Endothelial cell of umbilical vein (primary cell): ENCODE data around the gene INPP5A. TPM values are rescaled to one million over a fixed set of nuclear protein-coding genes. Genes with fewer than 3 reads are reported as not detected.

Experiments
- BruUV-seq: library from RNA; stranded (reverse); fragments of 400-500 nt; replicated peaks from 2 replicates; lab custom pipeline; 2021; lab: Mats Ljungman, UMichigan
- CTCF ChIA-PET: fragments of 300-600, 350-600 bp; sonication (Branson Sonifier 250); formaldehyde crosslinking; loops from one replicate; lab custom pipeline; 2021; ENCODE audit warnings: antibody characterized with exemption, inconsistent platforms; lab: Charles Lee
- POLR2A ChIA-PET: fragments of 300-600, 350-600 bp; sonication (Branson Sonifier 250); formaldehyde crosslinking; loops from one replicate; lab custom pipeline; 2021; ENCODE audit warnings: antibody characterized with exemption, inconsistent platforms; lab: Charles Lee
- DNase-seq: peaks from one replicate; pipeline ENCODE4 v3.0.0-alpha.2; 2011; ENCODE audit warnings: low read depth, low spot score
- FAIRE-seq: peaks from 2 replicates; lab custom pipeline; 2011; peaks lifted over from hg19 to GRCh38; lab: Jason Lieb, UNC
- H2AFZ ChIP-seq: 2 replicates; pipeline ENCODE4 v1.6.0; 2012; ENCODE audit warnings: low read depth, low read length, control low read depth, inconsistent platforms
- H3K27ac ChIP-seq: 2 replicates; pipeline ENCODE4 v1.5.1; 2011; ENCODE audit warnings: low read depth, mild to moderate bottlenecking, control low read depth, low read length, moderate library complexity; ENCODE audit not compliant: insufficient read depth
- H3K27me3 ChIP-seq, 2 experiments: 2 replicates each; pipeline versions ENCODE4 v1.6.0 to v1.6.1; 2011; ENCODE audit warnings: low read length in 2 of 2, mixed read lengths in 1 of 2; ENCODE audit not compliant: control insufficient read depth in 2 of 2, insufficient read depth in 2 of 2
- H3K36me3 ChIP-seq, 2 experiments: 2 replicates in 1 of 2; 3 replicates in 1 of 2; pipeline ENCODE4 v1.5.1; 2011; ENCODE audit warnings: low read length in 2 of 2, mild to moderate bottlenecking in 1 of 2, moderate library complexity in 1 of 2; ENCODE audit not compliant: control insufficient read depth in 2 of 2, insufficient read depth in 2 of 2; ENCODE audit errors: extremely low read depth in 1 of 2
- H3K4me1 ChIP-seq: 3 replicates; pipeline ENCODE4 v1.5.1; 2011; ENCODE audit warnings: mild to moderate bottlenecking, low read length; ENCODE audit not compliant: control insufficient read depth, insufficient read depth; ENCODE audit errors: extremely low read depth
- H3K4me2 ChIP-seq: 2 replicates; pipeline ENCODE4 v1.6.1; 2011; ENCODE audit warnings: low read length, control low read depth, mixed read lengths; ENCODE audit not compliant: insufficient read depth
- H3K4me3 ChIP-seq, 3 experiments: fragments of 200-600 bp in 1 of 3; sonication (generic), shearing (Covaris generic) in 1 of 3; replicated peaks in 1 of 3; 2 replicates each; pipeline ENCODE4 v1.5.1; 2011 to 2016; ENCODE audit warnings: control low read depth in 3 of 3, low read length in 3 of 3, mild to moderate bottlenecking in 2 of 3, inconsistent platforms in 1 of 3, low read depth in 1 of 3, moderate library complexity in 1 of 3; ENCODE audit not compliant: insufficient read depth in 1 of 3
- H3K79me2 ChIP-seq: 2 replicates; pipeline ENCODE4 v1.6.0; 2012; ENCODE audit warnings: low read length, inconsistent platforms; ENCODE audit not compliant: control insufficient read depth, insufficient read depth
- H3K9ac ChIP-seq: replicated peaks from 2 replicates; pipeline ENCODE3; 2011; ENCODE audit warnings: low read length, control low read depth; ENCODE audit not compliant: insufficient read depth; ENCODE audit errors: extremely low read depth
- H3K9me1 ChIP-seq: replicated peaks from 3 replicates; pipeline ENCODE4 v1.6.0; 2011; ENCODE audit warnings: mild to moderate bottlenecking, low read length; ENCODE audit not compliant: control insufficient read depth, insufficient read depth; ENCODE audit errors: extremely low read depth
- H3K9me3 ChIP-seq: replicated peaks from 2 replicates; pipeline ENCODE4 v1.5.1; 2012; ENCODE audit warnings: low read length, inconsistent platforms; ENCODE audit not compliant: control insufficient read depth, insufficient read depth
- H4K20me1 ChIP-seq: replicated peaks from 2 replicates; pipeline ENCODE3; 2011; ENCODE audit warnings: mild to moderate bottlenecking, low read length; ENCODE audit not compliant: control insufficient read depth, insufficient read depth; ENCODE audit errors: extremely low read depth
- CTCF ChIP-seq, 2 donors: IDR thresholded peaks; 1 replicate in 1 of 2; 2 replicates in 1 of 2; pipeline ENCODE4 v1.5.1; 2011; ENCODE audit warnings: low read length in 2 of 2, mild to moderate bottlenecking in 2 of 2, moderate library complexity in 2 of 2, control low read depth in 1 of 2, inconsistent platforms in 1 of 2, low read depth in 1 of 2; ENCODE audit not compliant: insufficient read depth in 1 of 2; ENCODE audit errors: extremely low read depth in 1 of 2
- EZH2 ChIP-seq: IDR thresholded peaks from 2 replicates; pipeline ENCODE4 v1.6.1; 2012; ENCODE audit warnings: borderline replicate concordance, low read depth, mild to moderate bottlenecking, moderate library complexity, low read length, inconsistent platforms; ENCODE audit not compliant: severe bottlenecking
- FOS ChIP-seq: IDR thresholded peaks from 2 replicates; pipeline ENCODE4 v1.6.1; 2011; ENCODE audit warnings: mild to moderate bottlenecking, low read length, moderate library complexity, borderline replicate concordance; ENCODE audit not compliant: insufficient read depth
- GATA2 ChIP-seq: IDR thresholded peaks from 2 replicates; pipeline ENCODE4 v1.7.0; 2011; ENCODE audit warnings: low read depth, mild to moderate bottlenecking, moderate library complexity, mixed read lengths, low read length; ENCODE audit not compliant: insufficient read length, insufficient read depth
- JUN ChIP-seq: IDR thresholded peaks from 2 replicates; pipeline ENCODE4 v1.6.1; 2011; ENCODE audit warnings: borderline replicate concordance, low read depth; ENCODE audit not compliant: insufficient read length, insufficient read depth
- MAX ChIP-seq: IDR thresholded peaks from 2 replicates; pipeline ENCODE4 v1.6.1; 2011; ENCODE audit not compliant: insufficient read depth, insufficient read length
- MYC ChIP-seq: IDR thresholded peaks from one replicate; pipeline ENCODE4 v1.6.1; 2011; ENCODE audit warnings: mild to moderate bottlenecking, low read depth, low read length
- POLR2A ChIP-seq: IDR thresholded peaks from 2 replicates; pipeline ENCODE4 v1.6.1; 2012; ENCODE audit warnings: low read depth, mild to moderate bottlenecking, control low read depth, low read length
- POLR2AphosphoS5 ChIP-seq: IDR thresholded peaks from 2 replicates; pipeline ENCODE4 v1.6.1; 2012; ENCODE audit warnings: low read depth, mild to moderate bottlenecking, control low read depth, low read length, moderate library complexity; ENCODE audit not compliant: insufficient read depth
- dilution Hi-C: fragments of 300-500 bp; cut with MboI; formaldehyde crosslinking; loops from one replicate; pipeline ENCODE4 v1.15.0; 2019; ENCODE audit warnings: low sequenced_read_pairs; ENCODE audit not compliant: extremely low pct_ligation_motif_present
- intact Hi-C: fragments of 100-400 bp; cut with micrococcal nuclease; formaldehyde crosslinking; loops from one replicate; pipeline ENCODE4 v1.10.0; 2022
- polyA plus RNA-seq, 4 experiments: library from polyadenylated mRNA; depleted of rRNA in 3 of 4; stranded (reverse) in 3 of 4; unstranded in 1 of 4; fragments of >200 nt; gene quantifications; 2 replicates each; pipeline versions ENCODE4 v1.2.1 to v1.2.3, GENCODE V29; 2011 to 2012; ENCODE audit warnings: missing spikeins in 1 of 4
- total RNA-seq: library from RNA; stranded (reverse); gene quantifications from 2 replicates; pipeline ENCODE4 v1.2.3, GENCODE V29; 2021

Gene INPP5A
- total and polyA plus RNA-seq, 2 donors (not counting 3 experiments of a cell fraction or from before 2014, with no cell fraction given), result 22.9 to 33.2 TPM

- no peak overlapping the region for H3K9ac ChIP-seq
- intact Hi-C loops, result no loop called here
- ChIA-PET CTCF (interaction anchor here (1.1 kb wide), 1 partner anchor 190 kb away, joined by 4 read pairs; no protein-coding TSS in a partner anchor), POLR2A (no interaction called here)
- dilution Hi-C loops, result no loop called here
- no peak overlapping the region for H3K27ac ChIP-seq
- no peaks in the 10 kb centered on the region for H3K36me3 ChIP-seq
- TF ChIP-seq CTCF (IDR thresholded peaks at IDR 0.05; ENCODE audit: extremely low read depth in 1 of 2, insufficient read depth in 1 of 2, low read depth in 1 of 2, low read length in 2 of 2), result no peak
- TF ChIP-seq MAX, result no peak
- TF ChIP-seq POLR2AphosphoS5, result no peak
- no peak for TF ChIP-seq JUN
- TF ChIP-seq EZH2, result no peak
- no peak for TF ChIP-seq MYC
- TF ChIP-seq FOS, result no peak
- no peak for TF ChIP-seq GATA2
- TF ChIP-seq POLR2A, result no peak
- H2AFZ ChIP-seq, result no peak overlapping the region
- FAIRE-seq, result no peak
- no peaks in the 10 kb centered on the region for H3K9me1 ChIP-seq
- no peak overlapping the region for H3K4me3 ChIP-seq
- no peaks in the 10 kb centered on the region for H3K27me3 ChIP-seq
- no peaks in the 10 kb centered on the region for H3K9me3 ChIP-seq
- H4K20me1 ChIP-seq, result no peaks in the 10 kb centered on the region
- no peaks in the 10 kb centered on the region for H3K4me1 ChIP-seq
- BruUV-seq, result no TSS peak
- H3K4me2 ChIP-seq, result no peak overlapping the region
- no peaks in the 10 kb centered on the region for H3K79me2 ChIP-seq
- no peak for DNase-seq
Measured at GRCh38 chr10:132648851-132649528, 111.4 kb downstream of the INPP5A start.
